B cell (primary cell): ENCODE measurements around the gene PANK4.

Source experiments
- EZH2 ChIP-seq: IDR thresholded peaks from 2 replicates; pipeline ENCODE4 v1.6.1; 2012; ENCODE audit warnings: borderline replicate concordance, low read depth, mild to moderate bottlenecking, moderate library complexity, low read length; ENCODE audit not compliant: insufficient read depth, poor library complexity, severe bottlenecking
- TF ChIP-seq, protein P1 (sequence below): fragments of 200-600 bp; IDR thresholded peaks from one replicate; pipeline ENCODE4 v1.8.0; 2022; ENCODE audit warnings: antibody characterized with exemption, mild to moderate bottlenecking

DNA sequence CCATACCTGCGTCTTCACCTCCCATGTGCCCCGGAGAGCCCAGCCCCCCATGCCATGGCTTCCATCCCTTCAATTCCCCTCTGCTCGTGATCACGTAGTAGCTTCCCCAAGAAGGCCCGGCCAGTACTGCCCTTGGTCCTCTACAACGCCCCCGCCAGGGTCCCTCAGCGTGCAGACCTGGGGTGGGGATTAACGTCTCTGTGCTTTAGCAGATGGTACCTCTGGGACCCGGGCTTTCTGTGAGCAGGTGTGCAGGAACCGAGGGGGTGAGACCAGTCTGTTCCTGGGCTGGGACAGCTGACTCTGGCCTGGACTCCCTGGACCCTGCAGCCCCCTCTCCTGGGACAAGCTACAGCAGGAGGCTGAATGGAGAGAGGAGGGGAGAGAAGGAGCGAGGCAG, 49.1 kb downstream of the PANK4 start:
- TF ChIP-seq, protein P1, sequence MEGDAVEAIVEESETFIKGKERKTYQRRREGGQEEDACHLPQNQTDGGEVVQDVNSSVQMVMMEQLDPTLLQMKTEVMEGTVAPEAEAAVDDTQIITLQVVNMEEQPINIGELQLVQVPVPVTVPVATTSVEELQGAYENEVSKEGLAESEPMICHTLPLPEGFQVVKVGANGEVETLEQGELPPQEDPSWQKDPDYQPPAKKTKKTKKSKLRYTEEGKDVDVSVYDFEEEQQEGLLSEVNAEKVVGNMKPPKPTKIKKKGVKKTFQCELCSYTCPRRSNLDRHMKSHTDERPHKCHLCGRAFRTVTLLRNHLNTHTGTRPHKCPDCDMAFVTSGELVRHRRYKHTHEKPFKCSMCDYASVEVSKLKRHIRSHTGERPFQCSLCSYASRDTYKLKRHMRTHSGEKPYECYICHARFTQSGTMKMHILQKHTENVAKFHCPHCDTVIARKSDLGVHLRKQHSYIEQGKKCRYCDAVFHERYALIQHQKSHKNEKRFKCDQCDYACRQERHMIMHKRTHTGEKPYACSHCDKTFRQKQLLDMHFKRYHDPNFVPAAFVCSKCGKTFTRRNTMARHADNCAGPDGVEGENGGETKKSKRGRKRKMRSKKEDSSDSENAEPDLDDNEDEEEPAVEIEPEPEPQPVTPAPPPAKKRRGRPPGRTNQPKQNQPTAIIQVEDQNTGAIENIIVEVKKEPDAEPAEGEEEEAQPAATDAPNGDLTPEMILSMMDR = no peak
- TF ChIP-seq EZH2 = no peak
